IMR-90 (cell line): ENCODE measurements around the gene PACS1. TPM values are rescaled to one million over a fixed set of nuclear protein-coding genes. Genes with fewer than 3 reads are reported as not detected.

Source experiments
- ATAC-seq: fragments of 200-7000 bp; cut with Tn5 transposase; 2 replicates; pipeline ENCODE4 v1.9.1; 2020; ENCODE audit warnings: low read depth, mild to moderate bottlenecking, moderate library complexity
- BruUV-seq: library from RNA; stranded (reverse); fragments of 400-500 nt; replicated peaks from 2 replicates; lab custom pipeline; 2021; lab: Mats Ljungman, UMichigan
- CTCF ChIA-PET: fragments of 300-600 bp; formaldehyde crosslinking; extraction: SDS; loops from one replicate; lab custom pipeline; 2021; ENCODE audit warnings: antibody characterized with exemption; lab: Yijun Ruan, JAX
- POLR2A ChIA-PET: fragments of 300-600 bp; sonication (Branson Sonifier 250); formaldehyde crosslinking; loops from one replicate; lab custom pipeline; 2022; ENCODE audit warnings: antibody characterized with exemption; ENCODE audit not compliant: unreplicated experiment; lab: Charles Lee
- DNase-seq: peaks from one replicate; pipeline ENCODE4 v3.0.0; 2013
- H2AFZ ChIP-seq: replicated peaks from 2 replicates; pipeline ENCODE3; 2013; ENCODE audit warnings: low read length, mild to moderate bottlenecking; ENCODE audit not compliant: poor library complexity
- H2AK5ac ChIP-seq: 2 replicates; pipeline ENCODE4 v1.6.1; 2013; ENCODE audit warnings: low read depth, low read length, inconsistent platforms
- H2AK9ac ChIP-seq: replicated peaks from 2 replicates; pipeline ENCODE3; 2013; ENCODE audit warnings: mild to moderate bottlenecking, low read depth, low read length, moderate library complexity; ENCODE audit not compliant: poor library complexity
- H2BK120ac ChIP-seq: 2 replicates; pipeline ENCODE4 v1.6.1; 2013; ENCODE audit warnings: low read depth, low read length, inconsistent platforms
- H2BK15ac ChIP-seq: 3 replicates; pipeline ENCODE4 v1.6.1; 2013; ENCODE audit warnings: low read depth, low read length, inconsistent platforms
- H2BK20ac ChIP-seq: 2 replicates; pipeline ENCODE4 v1.6.1; 2013; ENCODE audit warnings: low read depth, mild to moderate bottlenecking, inconsistent platforms, low read length, moderate library complexity
- H2BK5ac ChIP-seq: 2 replicates; pipeline ENCODE4 v1.6.1; 2013; ENCODE audit warnings: mild to moderate bottlenecking, low read depth, low read length, inconsistent platforms; ENCODE audit not compliant: poor library complexity, severe bottlenecking
- H3K14ac ChIP-seq: replicated peaks from 2 replicates; pipeline ENCODE4 v1.6.1; 2013; ENCODE audit warnings: low read depth, low read length, inconsistent platforms
- H3K18ac ChIP-seq: 2 replicates; pipeline ENCODE4 v1.6.1; 2013; ENCODE audit warnings: low read depth, low read length, control low read depth
- H3K23ac ChIP-seq: 2 replicates; pipeline ENCODE4 v1.6.1; 2013; ENCODE audit warnings: low read depth, low read length, inconsistent platforms
- H3K27ac ChIP-seq: 2 replicates; pipeline ENCODE4 v1.5.1; 2013; ENCODE audit warnings: mild to moderate bottlenecking, control low read depth, low read length; ENCODE audit not compliant: insufficient read depth
- H3K27me3 ChIP-seq: 2 replicates; pipeline ENCODE4 v1.6.1; 2013; ENCODE audit warnings: low read length; ENCODE audit not compliant: control insufficient read depth, insufficient read depth
- H3K36me3 ChIP-seq: 2 replicates; pipeline ENCODE4 v1.6.1; 2013; ENCODE audit warnings: low read length, mixed read lengths; ENCODE audit not compliant: control insufficient read depth, insufficient read depth
- H3K4ac ChIP-seq: 2 replicates; pipeline ENCODE4 v1.6.1; 2013; ENCODE audit warnings: low read depth, low read length, inconsistent platforms
- H3K4me1 ChIP-seq: 2 replicates; pipeline ENCODE4 v1.6.1; 2013; ENCODE audit warnings: low read length, mixed read lengths; ENCODE audit not compliant: control insufficient read depth, insufficient read depth
- H3K4me2 ChIP-seq: 2 replicates; pipeline ENCODE4 v1.6.1; 2013; ENCODE audit warnings: low read depth, mild to moderate bottlenecking, control low read depth, low read length, moderate library complexity
- H3K4me3 ChIP-seq: 2 replicates; pipeline ENCODE4 v1.5.1; 2013; ENCODE audit warnings: low read depth, mild to moderate bottlenecking, control low read depth, low read length, moderate library complexity; ENCODE audit not compliant: insufficient read depth
- H3K56ac ChIP-seq: 2 replicates; pipeline ENCODE4 v1.6.1; 2013; ENCODE audit warnings: low read length, inconsistent platforms; ENCODE audit not compliant: insufficient read depth; ENCODE audit errors: extremely low read depth
- H3K79me1 ChIP-seq, 2 experiments: 2 replicates each; pipeline ENCODE4 v1.6.1; 2013; ENCODE audit warnings: low read length in 2 of 2, inconsistent platforms in 1 of 2, low read depth in 1 of 2
- H3K9ac ChIP-seq: 2 replicates; pipeline ENCODE4 v1.6.1; 2013; ENCODE audit warnings: low read depth, low read length, control low read depth
- H3K9me1 ChIP-seq: 2 replicates; pipeline ENCODE4 v1.6.1; 2013; ENCODE audit warnings: low read length, inconsistent platforms; ENCODE audit not compliant: insufficient read depth
- H3K9me3 ChIP-seq: 2 replicates; pipeline ENCODE4 v1.6.1; 2013; ENCODE audit warnings: low read length; ENCODE audit not compliant: control insufficient read depth, insufficient read depth
- H4K20me1 ChIP-seq: 2 replicates; pipeline ENCODE4 v1.6.1; 2013; ENCODE audit warnings: low read length, inconsistent platforms; ENCODE audit not compliant: insufficient read depth
- H4K5ac ChIP-seq: 2 replicates; pipeline ENCODE4 v1.6.1; 2013; ENCODE audit warnings: mild to moderate bottlenecking, low read depth, low read length, control low read depth
- H4K8ac ChIP-seq, 2 experiments: 2 replicates each; pipeline ENCODE4 v1.6.1; 2013; ENCODE audit warnings: low read depth in 2 of 2, low read length in 2 of 2, control low read depth in 1 of 2, inconsistent platforms in 1 of 2
- H4K91ac ChIP-seq: 2 replicates; pipeline ENCODE4 v1.6.1; 2013; ENCODE audit warnings: low read depth, low read length, inconsistent platforms; ENCODE audit not compliant: insufficient read depth
- BHLHE40 ChIP-seq: fragments of 150-350 bp; IDR thresholded peaks from 2 replicates; pipeline ENCODE4 v1.6.1; 2016; ENCODE audit warnings: mild to moderate bottlenecking, low read depth, low read length
- FOS ChIP-seq: fragments of 150-350 bp; IDR thresholded peaks from 2 replicates; pipeline ENCODE4 v1.6.1; 2016; ENCODE audit warnings: low read depth, low read length
- RAD21 ChIP-seq: IDR thresholded peaks from 2 replicates; pipeline ENCODE4 v1.6.1; 2012; ENCODE audit warnings: low read length, improper control_type of control experiment
- WGBS, 2 experiments: methylation state at CpG; one replicate each; pipeline versions ENCODE4 v1.1.5 to v1.1.7; 2013; ENCODE audit warnings: missing lambda C conversion rate in 2 of 2; ENCODE audit not compliant: insufficient read length in 1 of 2; ENCODE audit errors: extremely low coverage in 2 of 2; 5-methylcytosine and 5-hydroxymethylcytosine counted together
- dilution Hi-C: fragments of 300-500 bp; cut with HindIII; formaldehyde crosslinking; loops from one replicate; pipeline ENCODE4 v1.14.3; 2018; ENCODE audit warnings: low sequenced_read_pairs; ENCODE audit not compliant: unreplicated experiment
- in situ Hi-C: fragments of 300-500 bp; cut with MboI; formaldehyde crosslinking; loops from 3 replicates; pipeline ENCODE4 v1.14.3; 2019; ENCODE audit warnings: low sequenced_read_pairs, inconsistent platforms, mixed read lengths
- intact Hi-C: fragments of 100-400 bp; cut with micrococcal nuclease; formaldehyde crosslinking; loops from 2 replicates; pipeline ENCODE4 v1.10.0; 2022
- polyA plus RNA-seq, 3 experiments: library from polyadenylated mRNA; depleted of rRNA; stranded (reverse); fragments of >200 nt; gene quantifications; 2 replicates each; pipeline ENCODE4 v1.2.3, GENCODE V29; 2012; ENCODE audit warnings: low replicate concordance in 1 of 3
- total RNA-seq: library from RNA; depleted of rRNA; stranded (reverse); fragments of >200 nt; gene quantifications from 2 replicates; pipeline ENCODE4 v1.2.3, GENCODE V29; 2012

The PACS1 gene
- total and polyA plus RNA-seq, 2 of the 4 experiments (the other 2 are of a cell fraction) = 7.3 to 32.0 TPM

- Histone ChIP-seq H3K27me3 (no peaks in the 10 kb centered on the region), H3K27ac (no peak overlapping the region), H2AK9ac (no peak overlapping the region), H2BK20ac (no peak overlapping the region), H2BK5ac (no peak overlapping the region), H3K23ac (no peak overlapping the region), H4K91ac (no peak overlapping the region), H3K4me2 (no peak overlapping the region), H3K79me1 (peaks cover 4 to 49% of the 10 kb centered on the region in 2 experiments; a peak in 2 of 4 replicates), H2BK15ac (no peak overlapping the region), H3K18ac (no peak overlapping the region), H3K9me1 (peaks cover 2% of the 10 kb centered on the region; the same call in 1 of the 2 replicates), H3K4me1 (peaks cover 4% of the 10 kb centered on the region; the same call in 1 of the 2 replicates), H3K36me3 (peaks cover 43% of the 10 kb centered on the region), H3K56ac (no peak overlapping the region), H3K4ac (no peak overlapping the region), H4K8ac (no peak overlapping the region), H3K9ac (no peak overlapping the region), H2AK5ac (no peak overlapping the region), H3K9me3 (no peaks in the 10 kb centered on the region), H2BK120ac (no peak overlapping the region), H3K4me3 (no peak overlapping the region), H2AFZ (no peak overlapping the region), H3K14ac (no peak overlapping the region), H4K5ac (no peak overlapping the region), H4K20me1 (peaks cover 23% of the 10 kb centered on the region; the same call in 1 of the 2 replicates)
- ATAC-seq (no peak), DNase-seq (no peak)
- ChIA-PET CTCF (no interaction called here), POLR2A (no interaction called here)
- BruUV-seq = no TSS peak
- TF ChIP-seq RAD21 = no peak
- no peak for TF ChIP-seq FOS
- TF ChIP-seq BHLHE40 = no peak
- intact Hi-C loops (no loop called here), in situ Hi-C loops (no loop called here), dilution Hi-C loops (no loop called here)
- no CpG with 5 or more reads among the region's 26 CpGs for WGBS, 2 experiments
Observed at GRCh38 chr11:66265531-66266377, 195.7 kb downstream of the PACS1 start.
